Mesenchymal stem cell (in vitro differentiated cells and primary cell): ENCODE results near the gene SAMD4B.

Source experiments
- DNase-seq: peaks from one replicate; pipeline ENCODE4 v3.0.0-alpha.2; 2013
- H2AFZ ChIP-seq: one replicate; pipeline ENCODE4 v1.6.1; 2013; ENCODE audit warnings: low read depth, mild to moderate bottlenecking, control low read depth, inconsistent platforms, low read length, moderate library complexity
- H2AK5ac ChIP-seq: 2 replicates; pipeline ENCODE4 v1.6.1; 2013; ENCODE audit warnings: low read length, moderate library complexity, mild to moderate bottlenecking, inconsistent platforms; ENCODE audit not compliant: severe bottlenecking
- H2BK120ac ChIP-seq: one replicate; pipeline ENCODE4 v1.6.1; 2013; ENCODE audit warnings: low read depth, mild to moderate bottlenecking, inconsistent platforms, low read length, moderate library complexity
- H2BK12ac ChIP-seq, 2 experiments: one replicate each; pipeline ENCODE4 v1.6.1; 2013; ENCODE audit warnings: inconsistent platforms in 2 of 2, low read length in 2 of 2, mild to moderate bottlenecking in 2 of 2, moderate library complexity in 2 of 2, control low read depth in 1 of 2
- H2BK15ac ChIP-seq: one replicate; pipeline ENCODE4 v1.6.1; 2013; ENCODE audit warnings: mild to moderate bottlenecking, low read depth, inconsistent platforms; ENCODE audit not compliant: poor library complexity, severe bottlenecking
- H2BK5ac ChIP-seq: 2 replicates; pipeline ENCODE4 v1.6.1; 2013; ENCODE audit warnings: low read depth, mild to moderate bottlenecking, low read length, control low read depth, inconsistent platforms; ENCODE audit not compliant: poor library complexity, severe bottlenecking
- H3K14ac ChIP-seq, 2 experiments: one replicate each; pipeline ENCODE4 v1.6.1; 2013; ENCODE audit warnings: inconsistent platforms in 2 of 2, low read length in 2 of 2, control low read depth in 1 of 2, mild to moderate bottlenecking in 1 of 2, moderate library complexity in 1 of 2
- H3K18ac ChIP-seq, 2 experiments: one replicate each; pipeline ENCODE4 v1.6.1; 2013; ENCODE audit warnings: inconsistent platforms in 2 of 2, low read length in 2 of 2, control low read depth in 1 of 2, low read depth in 1 of 2, mild to moderate bottlenecking in 1 of 2
- H3K23ac ChIP-seq, 2 experiments: one replicate each; pipeline ENCODE4 v1.6.1; 2013; ENCODE audit warnings: inconsistent platforms in 2 of 2, low read length in 2 of 2, mild to moderate bottlenecking in 2 of 2, moderate library complexity in 2 of 2, control low read depth in 1 of 2
- H3K27ac ChIP-seq: 2 replicates; pipeline ENCODE4 v1.5.1; 2013; ENCODE audit warnings: mild to moderate bottlenecking, moderate library complexity, low read length, control low read depth, inconsistent platforms; ENCODE audit not compliant: poor library complexity, severe bottlenecking
- H3K27me3 ChIP-seq, 2 experiments: 2 replicates each; pipeline versions ENCODE4 v1.6.1 to v1.7.0; 2013; ENCODE audit warnings: low read length in 2 of 2, mild to moderate bottlenecking in 2 of 2, moderate library complexity in 2 of 2, control low read depth in 1 of 2, inconsistent platforms in 1 of 2; ENCODE audit not compliant: control insufficient read depth in 1 of 2, insufficient read depth in 1 of 2
- H3K36me3 ChIP-seq, 2 experiments: 2 replicates each; pipeline versions ENCODE4 v1.6.1 to v1.7.0; 2013; ENCODE audit warnings: low read length in 2 of 2, control low read depth in 1 of 2, inconsistent platforms in 1 of 2, low read depth in 1 of 2, mild to moderate bottlenecking in 1 of 2; ENCODE audit not compliant: insufficient read depth in 2 of 2, control insufficient read depth in 1 of 2
- H3K4ac ChIP-seq, 2 experiments: one replicate each; pipeline ENCODE4 v1.6.1; 2013; ENCODE audit warnings: inconsistent platforms in 2 of 2, low read length in 2 of 2, mild to moderate bottlenecking in 2 of 2, moderate library complexity in 2 of 2, control low read depth in 1 of 2, low read depth in 1 of 2
- H3K4me1 ChIP-seq: 2 replicates; pipeline ENCODE4 v1.6.1; 2013; ENCODE audit warnings: low read depth, low read length, control low read depth; ENCODE audit not compliant: control insufficient read depth, insufficient read depth
- H3K4me2 ChIP-seq: 2 replicates; pipeline ENCODE4 v1.6.1; 2013; ENCODE audit warnings: low read length, mild to moderate bottlenecking, inconsistent platforms; ENCODE audit not compliant: poor library complexity, severe bottlenecking
- H3K4me3 ChIP-seq, 2 experiments: 2 replicates each; pipeline versions ENCODE4 v1.5.1 to v1.7.0; 2013; ENCODE audit warnings: low read length in 2 of 2, mild to moderate bottlenecking in 2 of 2, control low read depth in 1 of 2, low read depth in 1 of 2; ENCODE audit not compliant: insufficient read depth in 1 of 2
- H3K79me1 ChIP-seq: replicated peaks from 2 replicates; pipeline ENCODE4 v1.6.1; 2013; ENCODE audit warnings: mild to moderate bottlenecking, control low read depth, low read length, inconsistent platforms; ENCODE audit not compliant: poor library complexity, severe bottlenecking
- H3K9ac ChIP-seq: 2 replicates; pipeline ENCODE4 v1.7.0; 2013; ENCODE audit warnings: mild to moderate bottlenecking, low read length, moderate library complexity
- H3K9me3 ChIP-seq: 2 replicates; pipeline ENCODE4 v1.7.0; 2013; ENCODE audit warnings: mild to moderate bottlenecking, low read length; ENCODE audit not compliant: control insufficient read depth
- H4K8ac ChIP-seq: one replicate; pipeline ENCODE4 v1.6.1; 2013; ENCODE audit warnings: inconsistent platforms, mild to moderate bottlenecking, low read length, moderate library complexity
- H4K91ac ChIP-seq: one replicate; pipeline ENCODE4 v1.6.1; 2013; ENCODE audit warnings: mild to moderate bottlenecking, low read length, inconsistent platforms
- WGBS: methylation state at CpG from one replicate; pipeline ENCODE4 v1.1.7; 2013; ENCODE audit warnings: mixed read lengths; 5-methylcytosine and 5-hydroxymethylcytosine counted together

Gene SAMD4B

DNA sequence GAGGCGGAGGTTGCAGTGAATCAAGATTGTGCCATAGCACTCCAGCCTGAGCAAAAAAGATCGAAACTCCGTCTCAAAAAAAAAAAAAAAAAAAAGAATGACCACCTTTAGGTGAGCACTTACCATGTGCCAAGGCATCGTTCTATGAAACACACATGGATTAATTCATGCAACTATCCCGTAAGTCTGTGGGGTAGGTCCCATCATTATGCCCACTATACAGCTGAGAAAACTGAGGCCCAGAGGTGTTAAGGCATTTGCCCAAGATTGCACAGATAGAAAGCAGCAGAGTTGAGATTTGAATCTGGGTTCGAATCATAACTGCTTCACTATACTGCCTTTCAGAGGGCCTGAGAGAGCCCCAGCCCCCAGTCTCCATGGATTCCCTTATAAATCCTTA lies 8.7 kb upstream of the SAMD4B start:
- 97% methylated on average over 5 of the region's 6 CpGs for WGBS
- Histone ChIP-seq H2BK15ac (no peak overlapping the region), H3K23ac (no peak overlapping the region), H3K27ac (no peak overlapping the region), H4K8ac (no peak overlapping the region), H3K18ac (no peak overlapping the region), H3K36me3 (no peaks in the 10 kb centered on the region), H2BK5ac (no peak overlapping the region), H3K27me3 (peaks cover 6 to 17% of the 10 kb centered on the region in 2 experiments), H3K4ac (no peak overlapping the region), H2BK120ac (no peak overlapping the region), H3K4me2 (no peak overlapping the region), H3K9ac (no peak overlapping the region), H3K79me1 (no peaks in the 10 kb centered on the region), H3K9me3 (no peaks in the 10 kb centered on the region), H2AFZ (no peak overlapping the region), H2AK5ac (no peak overlapping the region), H3K14ac (no peak overlapping the region), H2BK12ac (no peak overlapping the region), H4K91ac (no peak overlapping the region), H3K4me3 (no peak overlapping the region), H3K4me1 (no peaks in the 10 kb centered on the region)
- no peak for DNase-seq

DNA sequence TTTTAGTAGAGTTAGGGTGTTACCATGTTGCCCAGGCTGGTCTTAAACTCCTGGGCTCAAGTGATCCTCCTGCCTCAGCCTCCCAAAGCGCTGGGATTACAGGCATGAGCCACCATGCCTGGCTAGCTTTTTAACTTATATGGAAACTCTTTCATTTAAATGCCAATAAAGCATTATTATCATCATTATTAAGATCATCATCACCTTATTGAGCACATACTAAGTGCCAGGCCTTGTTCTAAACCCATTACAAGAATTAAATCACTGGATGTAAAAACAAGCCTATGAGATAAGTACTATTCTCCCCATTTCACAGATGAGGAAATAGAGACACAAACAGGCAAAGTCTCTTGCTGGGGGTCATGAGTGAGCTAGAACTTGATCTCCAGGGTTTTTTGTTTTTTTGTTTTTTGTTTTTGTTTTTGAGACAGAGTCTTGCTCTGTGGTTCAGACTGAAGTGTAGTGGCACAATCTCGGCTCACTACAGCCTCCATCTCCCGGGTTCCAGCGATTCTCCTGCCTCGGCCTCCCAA lies 7.7 kb upstream of the SAMD4B start:
- Histone ChIP-seq H4K91ac (no peak overlapping the region), H3K23ac (no peak overlapping the region), H3K4ac (no peak overlapping the region), H3K9ac (no peak overlapping the region), H2AFZ (no peak overlapping the region), H3K36me3 (no peaks in the 10 kb centered on the region), H3K14ac (no peak overlapping the region), H2BK120ac (no peak overlapping the region), H3K27me3 (peaks cover 6 to 9% of the 10 kb centered on the region in 2 experiments), H2BK12ac (no peak overlapping the region), H3K4me1 (no peaks in the 10 kb centered on the region), H2BK15ac (no peak overlapping the region), H2AK5ac (no peak overlapping the region), H3K79me1 (no peaks in the 10 kb centered on the region), H2BK5ac (no peak overlapping the region), H3K4me2 (no peak overlapping the region), H3K4me3 (no peak overlapping the region), H3K18ac (no peak overlapping the region), H4K8ac (no peak overlapping the region), H3K27ac (no peak overlapping the region), H3K9me3 (no peaks in the 10 kb centered on the region)
- 88% methylated on average over 5 of the region's 5 CpGs for WGBS
- no peak for DNase-seq

DNA sequence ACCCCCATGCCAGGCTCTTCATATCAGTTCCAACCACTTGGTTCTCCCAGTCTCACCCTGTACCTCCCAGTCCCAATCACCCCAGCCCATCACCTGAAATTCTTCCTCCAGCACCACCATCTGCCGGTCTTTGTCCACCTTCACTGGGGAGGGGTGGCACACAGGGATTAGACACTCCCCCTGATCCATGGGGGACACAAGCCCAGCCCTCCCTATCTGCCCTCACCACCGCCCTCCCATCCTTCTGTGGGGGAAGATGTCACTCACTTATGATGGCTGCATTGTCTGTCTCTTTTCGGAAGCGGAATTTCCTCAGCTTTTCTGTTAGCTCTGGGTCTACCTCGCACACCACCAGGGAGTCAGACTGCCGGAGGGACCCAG lies 7.1 kb upstream of the SAMD4B start:
- Histone ChIP-seq H3K18ac (no peak overlapping the region), H3K23ac (no peak overlapping the region)
- 88% methylated on average over 6 of the region's 6 CpGs for WGBS

DNA sequence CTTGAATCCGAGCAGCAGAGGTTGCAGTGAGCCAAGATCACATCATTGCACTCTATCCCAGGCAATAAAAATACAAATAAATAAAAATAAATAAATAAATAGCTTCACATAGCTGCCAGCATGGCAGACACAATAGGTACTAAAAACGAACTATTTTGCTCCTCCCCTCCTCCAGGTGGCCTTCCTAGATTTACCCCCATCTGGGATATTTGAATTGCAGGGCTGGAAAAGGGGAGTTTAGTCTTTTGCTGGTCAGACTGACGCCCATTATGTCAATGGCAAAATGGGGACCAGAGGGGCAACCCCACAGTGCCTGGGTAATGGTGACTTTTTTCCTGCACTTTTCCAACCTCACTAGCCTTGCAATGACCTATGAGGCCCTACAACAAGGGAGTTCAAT lies 5.7 kb upstream of the SAMD4B start:
- H3K36me3 ChIP-seq: no peaks in the 10 kb centered on the region
- H2AK5ac ChIP-seq: no peak overlapping the region
- H3K4me3 ChIP-seq: no peak overlapping the region
- H3K14ac ChIP-seq: no peak overlapping the region
- no peak for DNase-seq
- WGBS: 78% methylated on average over 2 of the region's 3 CpGs
- no peak overlapping the region for H2BK120ac ChIP-seq
- H2BK12ac ChIP-seq: no peak overlapping the region
- H3K4ac ChIP-seq: no peak overlapping the region
- no peak overlapping the region for H3K9ac ChIP-seq
- H4K91ac ChIP-seq: no peak overlapping the region
- no peaks in the 10 kb centered on the region for H3K9me3 ChIP-seq
- peaks cover 8% of the 10 kb centered on the region for H3K4me1 ChIP-seq
- no peak overlapping the region for H4K8ac ChIP-seq
- H3K27ac ChIP-seq: no peak overlapping the region
- no peak overlapping the region for H2BK5ac ChIP-seq
- peaks cover 0 to 3% of the 10 kb centered on the region in 2 experiments for H3K27me3 ChIP-seq
- peaks cover 3% of the 10 kb centered on the region for H3K79me1 ChIP-seq
- H2AFZ ChIP-seq: no peak overlapping the region
- H2BK15ac ChIP-seq: no peak overlapping the region
- no peak overlapping the region for H3K4me2 ChIP-seq
- H3K18ac ChIP-seq: no peak overlapping the region
- no peak overlapping the region for H3K23ac ChIP-seq

More for the DNA sequence above, 7.1 kb upstream of the SAMD4B start:
- Histone ChIP-seq H3K9me3 (no peaks in the 10 kb centered on the region), H3K27ac (no peak overlapping the region), H3K36me3 (no peaks in the 10 kb centered on the region), H2AK5ac (no peak overlapping the region), H4K8ac (peak overlapping the region; percentile 5), H3K9ac (no peak overlapping the region), H3K4me2 (no peak overlapping the region), H3K4me3 (no peak overlapping the region), H3K79me1 (no peaks in the 10 kb centered on the region), H3K14ac (no peak overlapping the region), H2BK12ac (peak overlapping the region in 1 of 2 experiments; percentile 54), H2BK15ac (no peak overlapping the region), H2AFZ (no peak overlapping the region), H3K4me1 (peaks cover 2% of the 10 kb centered on the region), H2BK5ac (no peak overlapping the region), H4K91ac (peak overlapping the region; percentile 39), H3K27me3 (peaks cover 6% of the 10 kb centered on the region in 2 experiments), H2BK120ac (no peak overlapping the region), H3K4ac (no peak overlapping the region)
- no peak for DNase-seq
